ENCODE results near the gene ULK3. TPM values are rescaled to one million over a fixed set of nuclear protein-coding genes. Genes with fewer than 3 reads are reported as not detected.
A peak's percentile ranks its signal among the peaks of the same experiment; 100 is the strongest.

The ULK3 gene
- total RNA-seq, 1 donor = 17.7 TPM

GRCh38 chr15:74808840-74809229 lies 34.1 kb downstream of the ULK3 start:
- DNase-seq (ENCODE audit: low read depth) = no peak
- TF ChIP-seq CTCF (IDR thresholded peaks at IDR 0.05; ENCODE audit: insufficient read depth, low read length) = peak; percentile 0
- no peak overlapping the region for H3K4me3 ChIP-seq (ENCODE audit: low read depth, low read length)

DNA sequence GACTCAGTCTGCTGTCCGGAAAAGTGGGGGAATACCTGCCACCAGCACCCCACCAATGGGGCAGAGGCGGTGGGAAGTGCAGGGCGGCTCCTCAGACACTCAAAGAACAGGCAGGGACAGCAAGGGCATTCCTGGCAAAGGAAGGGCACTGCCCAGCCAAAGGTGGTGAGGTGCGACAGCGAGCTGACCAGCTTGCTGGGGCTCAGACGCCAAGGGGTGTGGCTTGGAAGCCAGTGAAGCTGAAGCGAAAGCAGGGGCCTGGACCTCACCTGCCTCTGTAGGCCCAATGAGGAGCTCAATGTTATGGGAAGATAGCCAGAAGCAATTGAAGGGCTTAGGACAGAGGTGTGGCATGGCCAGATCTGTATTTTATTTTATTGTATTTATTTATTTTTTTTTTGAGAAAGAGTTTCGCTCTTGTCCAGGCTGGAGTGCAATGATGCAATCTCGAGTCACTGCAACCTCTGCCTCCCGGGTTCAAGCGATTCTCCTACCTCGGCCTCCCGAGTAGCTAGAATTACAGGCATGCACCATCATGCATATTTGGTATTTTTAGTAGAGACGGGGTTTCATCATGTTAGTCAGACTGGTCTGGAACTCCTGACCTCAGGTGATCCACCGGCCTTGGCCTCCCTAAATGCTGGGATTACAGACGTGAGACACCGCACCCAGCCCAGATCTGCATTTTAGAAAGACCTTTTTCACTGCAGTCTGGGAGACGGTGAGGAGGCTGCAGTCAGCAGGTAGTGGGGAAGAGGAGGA lies 34.7 kb downstream of the ULK3 start:
- no peak overlapping the region for H3K4me3 ChIP-seq (ENCODE audit: low read depth, low read length)
- TF ChIP-seq CTCF (IDR thresholded peaks at IDR 0.05; ENCODE audit: insufficient read depth, low read length) = no peak
- no peak for DNase-seq (ENCODE audit: low read depth)

DNA sequence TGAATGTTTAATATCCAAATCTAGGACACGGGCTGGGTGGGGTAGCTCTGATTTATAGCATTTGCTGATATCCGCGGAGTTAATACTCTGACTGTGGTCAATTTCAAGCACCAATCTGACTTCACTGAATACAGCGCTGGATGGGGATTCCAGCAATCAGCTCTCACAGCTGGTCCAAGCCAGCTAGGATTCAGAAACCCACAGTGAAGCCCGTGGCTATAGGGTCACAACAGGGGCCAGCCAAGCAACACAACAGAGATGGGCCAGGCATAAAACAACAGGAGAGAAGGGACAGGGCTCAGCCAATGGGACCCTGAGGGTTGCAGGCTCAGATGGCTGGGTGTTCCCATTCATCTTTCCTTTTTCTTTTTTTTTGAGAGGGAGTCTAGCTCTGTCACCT lies 35.7 kb downstream of the ULK3 start:
- no peak overlapping the region for H3K4me3 ChIP-seq (ENCODE audit: low read depth, low read length)
- TF ChIP-seq CTCF (IDR thresholded peaks at IDR 0.05; ENCODE audit: insufficient read depth, low read length) = no peak
- DNase-seq (ENCODE audit: low read depth) = peak; percentile 57

DNA sequence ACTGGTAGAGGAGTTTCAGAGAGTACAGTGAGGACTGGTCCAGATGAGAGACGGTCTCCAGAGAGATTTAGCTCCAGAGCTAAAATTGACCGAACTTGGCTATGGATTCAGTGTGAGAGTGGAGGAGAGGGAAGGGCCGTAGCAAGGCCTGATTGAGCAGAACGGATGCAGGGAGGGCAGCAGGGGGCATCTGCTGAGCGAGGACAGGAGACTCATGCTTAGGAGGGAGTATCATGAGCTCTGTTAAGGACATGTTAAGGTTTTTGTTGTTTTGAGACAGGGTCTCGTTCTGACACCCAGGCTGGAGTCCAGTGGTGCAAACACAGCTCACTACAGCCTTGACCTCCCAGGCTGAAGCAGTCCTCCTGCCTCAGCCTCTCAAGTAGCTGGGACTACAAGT lies 38.0 kb downstream of the ULK3 start:
- TF ChIP-seq CTCF (IDR thresholded peaks at IDR 0.05; ENCODE audit: insufficient read depth, low read length) = no peak
- no peak for DNase-seq (ENCODE audit: low read depth)
- H3K4me3 ChIP-seq (ENCODE audit: low read depth, low read length) = no peak overlapping the region

DNA sequence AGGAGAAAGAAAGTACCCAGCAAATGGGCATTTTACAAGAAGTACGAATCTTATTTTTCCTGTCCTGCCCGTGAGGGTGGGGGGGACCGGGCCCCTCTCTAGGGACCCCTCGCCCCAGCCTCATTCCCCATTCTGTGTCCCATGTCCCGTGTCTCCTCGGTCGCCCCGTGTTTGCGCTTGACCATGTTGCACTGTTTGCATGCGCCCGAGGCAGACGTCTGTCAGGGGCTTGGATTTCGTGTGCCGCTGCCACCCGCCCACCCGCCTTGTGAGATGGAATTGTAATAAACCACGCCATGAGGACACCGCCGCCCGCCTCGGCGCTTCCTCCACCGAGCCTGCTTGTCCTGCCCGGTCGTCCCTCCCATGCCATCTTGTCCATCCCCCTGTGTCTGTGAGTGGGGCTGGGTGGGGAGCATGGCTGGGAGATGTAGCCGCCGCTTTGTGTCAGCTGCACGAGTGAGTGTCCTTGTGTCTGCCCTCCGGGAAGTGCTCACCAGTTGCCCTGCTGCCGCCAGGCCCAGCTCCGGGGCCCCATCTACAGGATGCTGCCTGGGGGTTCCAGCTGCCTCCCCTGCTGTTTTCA lies 40.0 kb downstream of the ULK3 start:
- no peak for DNase-seq (ENCODE audit: low read depth)
- H3K4me3 ChIP-seq (ENCODE audit: low read depth, low read length) = no peak overlapping the region
- no peak for TF ChIP-seq CTCF (IDR thresholded peaks at IDR 0.05; ENCODE audit: insufficient read depth, low read length)

DNA sequence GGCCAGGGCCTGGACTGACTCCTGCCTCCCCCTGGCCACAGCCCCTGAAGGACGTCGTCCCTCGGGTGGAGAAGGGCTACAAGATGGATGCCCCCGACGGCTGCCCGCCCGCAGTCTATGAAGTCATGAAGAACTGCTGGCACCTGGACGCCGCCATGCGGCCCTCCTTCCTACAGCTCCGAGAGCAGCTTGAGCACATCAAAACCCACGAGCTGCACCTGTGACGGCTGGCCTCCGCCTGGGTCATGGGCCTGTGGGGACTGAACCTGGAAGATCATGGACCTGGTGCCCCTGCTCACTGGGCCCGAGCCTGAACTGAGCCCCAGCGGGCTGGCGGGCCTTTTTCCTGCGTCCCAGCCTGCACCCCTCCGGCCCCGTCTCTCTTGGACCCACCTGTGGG lies 40.7 kb downstream of the ULK3 start:
- no peak overlapping the region for H3K4me3 ChIP-seq (ENCODE audit: low read depth, low read length)
- DNase-seq (ENCODE audit: low read depth) = no peak
- no peak for TF ChIP-seq CTCF (IDR thresholded peaks at IDR 0.05; ENCODE audit: insufficient read depth, low read length)

Measured in fibroblast of the aortic adventitia (primary cell).